Measurements from ENCODE around the gene ACSL1. TPM values are rescaled to one million over a fixed set of nuclear protein-coding genes. Genes with fewer than 3 reads are reported as not detected.

The ACSL1 gene
- polyA plus RNA-seq, 1 experiment = 8.1 TPM

DNA sequence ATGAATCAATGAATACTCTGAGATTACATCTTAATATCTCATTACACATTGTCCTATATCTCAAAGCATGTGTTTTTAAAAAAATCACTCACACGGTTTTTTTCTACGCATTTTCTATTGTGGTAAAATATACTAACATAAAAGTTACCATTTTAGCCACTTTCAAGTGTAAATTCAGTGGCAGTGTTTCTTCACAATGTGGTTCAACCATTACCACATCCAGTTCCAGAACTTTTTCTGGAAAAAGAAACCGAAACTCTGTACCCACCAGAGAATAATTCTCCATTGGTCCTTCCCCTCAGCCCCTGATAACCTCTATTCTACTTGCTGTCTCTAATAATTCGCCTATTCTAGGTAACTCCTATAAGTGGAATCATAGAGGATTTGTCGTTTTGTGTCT, 35.3 kb upstream of the ACSL1 start:
- Histone ChIP-seq H3K27me3 (ENCODE audit: control insufficient read depth, insufficient read depth, low read length) (no peaks in the 10 kb centered on the region), H3K36me3 (ENCODE audit: control insufficient read depth, insufficient read depth, low read length) (no peaks in the 10 kb centered on the region), H3K4me3 (ENCODE audit: low read depth, low read length) (no peak overlapping the region)
- TF ChIP-seq, protein P1, sequence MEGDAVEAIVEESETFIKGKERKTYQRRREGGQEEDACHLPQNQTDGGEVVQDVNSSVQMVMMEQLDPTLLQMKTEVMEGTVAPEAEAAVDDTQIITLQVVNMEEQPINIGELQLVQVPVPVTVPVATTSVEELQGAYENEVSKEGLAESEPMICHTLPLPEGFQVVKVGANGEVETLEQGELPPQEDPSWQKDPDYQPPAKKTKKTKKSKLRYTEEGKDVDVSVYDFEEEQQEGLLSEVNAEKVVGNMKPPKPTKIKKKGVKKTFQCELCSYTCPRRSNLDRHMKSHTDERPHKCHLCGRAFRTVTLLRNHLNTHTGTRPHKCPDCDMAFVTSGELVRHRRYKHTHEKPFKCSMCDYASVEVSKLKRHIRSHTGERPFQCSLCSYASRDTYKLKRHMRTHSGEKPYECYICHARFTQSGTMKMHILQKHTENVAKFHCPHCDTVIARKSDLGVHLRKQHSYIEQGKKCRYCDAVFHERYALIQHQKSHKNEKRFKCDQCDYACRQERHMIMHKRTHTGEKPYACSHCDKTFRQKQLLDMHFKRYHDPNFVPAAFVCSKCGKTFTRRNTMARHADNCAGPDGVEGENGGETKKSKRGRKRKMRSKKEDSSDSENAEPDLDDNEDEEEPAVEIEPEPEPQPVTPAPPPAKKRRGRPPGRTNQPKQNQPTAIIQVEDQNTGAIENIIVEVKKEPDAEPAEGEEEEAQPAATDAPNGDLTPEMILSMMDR (IDR thresholded peaks at IDR 0.05; ENCODE audit: insufficient read depth, low read depth, low read length) = no peak
- CTCF ChIA-PET = no interaction called here
- DNase-seq (ENCODE audit: low read depth) = no peak
- POLR2A ChIA-PET = no interaction called here

DNA sequence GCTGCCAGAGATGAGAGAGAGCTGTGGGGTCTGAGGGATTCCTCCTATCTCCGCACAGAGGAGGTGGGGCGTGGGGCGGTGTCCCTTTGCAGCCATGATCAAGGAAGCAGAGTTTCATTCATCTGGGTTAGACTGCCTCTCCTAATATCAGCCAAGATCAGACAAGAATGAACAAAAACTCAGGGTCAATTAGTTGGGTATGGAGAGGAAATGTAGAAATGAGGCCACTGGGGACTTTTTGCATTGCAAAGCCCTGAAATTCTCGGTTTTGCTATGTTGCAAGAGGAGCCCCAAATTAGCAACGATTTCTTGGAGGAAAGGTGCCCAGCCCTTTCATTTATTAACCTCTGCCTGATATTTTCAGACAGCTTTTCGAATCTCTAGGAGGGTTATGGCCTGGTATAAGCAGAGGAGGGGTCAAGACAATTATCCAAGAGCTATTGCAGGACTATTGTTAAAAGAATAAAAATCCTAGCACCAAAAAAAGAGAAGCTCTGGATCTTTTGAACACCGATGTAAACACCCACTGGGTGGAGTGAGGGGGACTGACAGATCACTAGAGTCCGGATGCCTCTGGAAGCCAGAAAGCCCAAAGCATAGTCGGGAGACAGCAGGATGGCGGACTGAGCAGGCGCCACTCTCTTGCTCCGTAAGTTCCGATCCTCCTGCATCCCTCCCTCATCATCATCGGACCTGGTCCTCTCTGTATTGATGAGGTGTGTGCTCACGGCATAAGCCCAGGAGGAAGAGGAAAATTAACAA, 34.4 kb upstream of the ACSL1 start:
- ChIA-PET CTCF (no interaction called here), POLR2A (no interaction called here)
- TF ChIP-seq, protein P1 (IDR thresholded peaks at IDR 0.05; ENCODE audit: insufficient read depth, low read depth, low read length) = no peak
- no peak for DNase-seq (ENCODE audit: low read depth)
- H3K4me3 ChIP-seq (ENCODE audit: low read depth, low read length) = no peak overlapping the region
- H3K36me3 ChIP-seq (ENCODE audit: control insufficient read depth, insufficient read depth, low read length) = no peaks in the 10 kb centered on the region
- H3K27me3 ChIP-seq (ENCODE audit: control insufficient read depth, insufficient read depth, low read length) = no peaks in the 10 kb centered on the region

DNA sequence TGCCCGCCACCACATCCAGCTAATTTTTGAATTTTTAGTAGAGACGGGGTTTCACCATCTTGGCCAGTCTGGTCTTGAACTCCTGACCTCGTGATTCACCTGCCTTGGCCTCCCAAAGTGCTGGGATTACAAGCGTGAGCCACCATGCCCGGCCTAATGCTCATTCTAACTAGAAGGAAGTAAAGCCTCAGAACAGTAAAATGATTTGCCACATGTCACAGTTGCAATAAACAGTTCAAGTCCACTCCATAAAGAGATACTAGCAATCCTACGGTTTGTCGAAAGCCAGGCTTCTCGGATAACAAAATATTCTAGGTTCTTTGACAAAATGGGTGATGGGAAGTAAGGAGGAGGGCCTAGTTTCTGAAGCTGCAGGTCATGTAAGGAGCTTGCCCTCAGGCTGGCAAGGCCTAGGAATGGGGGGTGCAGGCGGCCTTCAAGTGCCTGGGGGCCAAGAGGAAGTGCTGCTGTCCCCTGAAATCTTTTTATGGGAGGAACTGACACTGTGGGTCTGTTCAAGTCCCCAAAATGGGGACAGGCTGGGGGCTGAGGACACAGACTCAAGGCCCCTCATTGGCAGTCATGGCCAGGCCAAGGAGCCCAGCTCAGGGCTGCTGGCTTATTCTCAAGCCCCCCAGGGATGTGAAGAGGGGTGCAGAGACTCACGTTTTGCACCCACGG, 31.8 kb upstream of the ACSL1 start:
- TF ChIP-seq, protein P1 (IDR thresholded peaks at IDR 0.05; ENCODE audit: insufficient read depth, low read depth, low read length) = no peak
- no peak overlapping the region for H3K4me3 ChIP-seq (ENCODE audit: low read depth, low read length)
- ChIA-PET CTCF (no interaction called here), POLR2A (no interaction called here)
- no peak for DNase-seq (ENCODE audit: low read depth)
- no peaks in the 10 kb centered on the region for H3K36me3 ChIP-seq (ENCODE audit: control insufficient read depth, insufficient read depth, low read length)
- no peaks in the 10 kb centered on the region for H3K27me3 ChIP-seq (ENCODE audit: control insufficient read depth, insufficient read depth, low read length)

DNA sequence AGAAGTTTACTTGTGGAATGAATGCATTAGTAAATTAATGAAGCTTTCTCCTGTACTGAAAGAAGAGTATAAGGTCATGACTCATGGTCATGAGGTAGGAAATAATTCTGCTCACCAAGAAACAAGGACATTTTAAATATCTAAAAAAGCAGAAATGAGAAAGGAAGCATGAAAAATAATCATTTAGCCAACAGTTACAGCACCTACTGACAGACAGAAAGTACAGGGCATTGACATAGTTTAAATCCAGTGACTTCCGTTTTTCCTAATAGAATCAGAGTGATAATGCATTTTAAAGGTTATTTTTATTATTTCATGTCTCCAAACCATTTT, 30.5 kb upstream of the ACSL1 start:
- POLR2A ChIA-PET = no interaction called here
- no peaks in the 10 kb centered on the region for H3K36me3 ChIP-seq (ENCODE audit: control insufficient read depth, insufficient read depth, low read length)
- no peaks in the 10 kb centered on the region for H3K27me3 ChIP-seq (ENCODE audit: control insufficient read depth, insufficient read depth, low read length)
- TF ChIP-seq, protein P1 (IDR thresholded peaks at IDR 0.05; ENCODE audit: insufficient read depth, low read depth, low read length) = no peak
- no peak for DNase-seq (ENCODE audit: low read depth)
- CTCF ChIA-PET = no interaction called here
- H3K4me3 ChIP-seq (ENCODE audit: low read depth, low read length) = no peak overlapping the region

DNA sequence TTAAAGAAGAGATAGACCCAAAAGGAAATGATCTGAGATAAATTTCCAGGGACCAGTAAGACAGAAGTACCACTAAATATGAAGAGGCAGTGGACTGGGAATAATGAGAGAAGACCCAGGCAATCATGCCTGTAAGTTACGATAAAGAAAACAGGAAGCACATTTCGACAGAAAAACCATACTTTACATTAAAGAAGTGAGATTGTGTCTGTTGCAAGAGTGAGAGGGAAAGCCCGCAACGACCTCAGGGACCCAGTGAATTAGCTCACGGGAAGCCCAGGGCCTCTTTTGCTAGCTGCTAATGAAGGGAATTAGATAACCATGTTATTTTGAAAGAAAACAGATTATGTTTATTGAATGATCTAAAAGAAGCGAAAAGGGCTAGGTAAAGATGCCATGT, 28.9 kb upstream of the ACSL1 start:
- no peak for DNase-seq (ENCODE audit: low read depth)
- ChIA-PET CTCF (no interaction called here), POLR2A (no interaction called here)
- Histone ChIP-seq H3K27me3 (ENCODE audit: control insufficient read depth, insufficient read depth, low read length) (no peaks in the 10 kb centered on the region), H3K4me3 (ENCODE audit: low read depth, low read length) (no peak overlapping the region), H3K36me3 (ENCODE audit: control insufficient read depth, insufficient read depth, low read length) (no peaks in the 10 kb centered on the region)
- TF ChIP-seq, protein P1 (IDR thresholded peaks at IDR 0.05; ENCODE audit: insufficient read depth, low read depth, low read length) = no peak

Data from BJ (cell line).